Measurements from ENCODE around the gene AAMP. TPM values are rescaled to one million over a fixed set of nuclear protein-coding genes. Genes with fewer than 3 reads are reported as not detected.

The AAMP gene
- total and polyA plus RNA-seq, 4 donors: 63.6 to 116 (median 74.6) TPM

DNA sequence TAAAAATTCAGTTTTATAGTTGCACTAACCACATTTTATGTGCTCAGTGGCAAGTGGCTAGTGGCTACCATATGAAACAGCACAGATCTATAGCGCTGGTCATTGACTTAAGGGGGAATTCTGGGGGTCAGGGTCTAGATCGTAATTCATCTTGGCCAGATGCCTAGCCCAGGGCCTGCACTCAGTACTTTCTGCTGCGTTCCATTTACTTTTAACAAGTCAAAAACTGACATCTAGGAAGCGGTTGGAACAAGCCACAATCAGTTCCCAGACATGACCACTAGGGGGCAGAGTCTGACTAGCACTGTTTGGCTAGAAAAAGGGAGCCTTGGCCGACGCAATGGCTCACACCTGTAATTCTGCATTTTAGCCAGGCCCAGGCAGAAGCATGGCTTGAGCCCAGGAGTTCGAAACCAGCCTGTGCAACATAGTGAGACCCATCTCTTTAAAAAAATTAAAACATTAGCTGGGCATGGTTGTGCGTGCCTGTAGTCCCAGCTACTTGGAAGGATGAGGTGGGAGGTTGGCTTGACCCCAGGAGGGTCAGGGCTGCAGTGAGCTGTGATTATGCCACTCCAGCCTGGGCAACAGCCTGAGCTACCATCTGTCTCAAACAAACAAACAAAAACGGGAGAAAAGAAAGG lies 31.4 kb upstream of the AAMP start (continued):
- TF ChIP-seq, protein P1, sequence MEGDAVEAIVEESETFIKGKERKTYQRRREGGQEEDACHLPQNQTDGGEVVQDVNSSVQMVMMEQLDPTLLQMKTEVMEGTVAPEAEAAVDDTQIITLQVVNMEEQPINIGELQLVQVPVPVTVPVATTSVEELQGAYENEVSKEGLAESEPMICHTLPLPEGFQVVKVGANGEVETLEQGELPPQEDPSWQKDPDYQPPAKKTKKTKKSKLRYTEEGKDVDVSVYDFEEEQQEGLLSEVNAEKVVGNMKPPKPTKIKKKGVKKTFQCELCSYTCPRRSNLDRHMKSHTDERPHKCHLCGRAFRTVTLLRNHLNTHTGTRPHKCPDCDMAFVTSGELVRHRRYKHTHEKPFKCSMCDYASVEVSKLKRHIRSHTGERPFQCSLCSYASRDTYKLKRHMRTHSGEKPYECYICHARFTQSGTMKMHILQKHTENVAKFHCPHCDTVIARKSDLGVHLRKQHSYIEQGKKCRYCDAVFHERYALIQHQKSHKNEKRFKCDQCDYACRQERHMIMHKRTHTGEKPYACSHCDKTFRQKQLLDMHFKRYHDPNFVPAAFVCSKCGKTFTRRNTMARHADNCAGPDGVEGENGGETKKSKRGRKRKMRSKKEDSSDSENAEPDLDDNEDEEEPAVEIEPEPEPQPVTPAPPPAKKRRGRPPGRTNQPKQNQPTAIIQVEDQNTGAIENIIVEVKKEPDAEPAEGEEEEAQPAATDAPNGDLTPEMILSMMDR (IDR thresholded peaks at IDR 0.05; ENCODE audit: low read depth, low read length, missing input control): peak; percentile 98
- no peak for TF ChIP-seq HNF4G (IDR thresholded peaks at IDR 0.05)
- TF ChIP-seq, protein P2, sequence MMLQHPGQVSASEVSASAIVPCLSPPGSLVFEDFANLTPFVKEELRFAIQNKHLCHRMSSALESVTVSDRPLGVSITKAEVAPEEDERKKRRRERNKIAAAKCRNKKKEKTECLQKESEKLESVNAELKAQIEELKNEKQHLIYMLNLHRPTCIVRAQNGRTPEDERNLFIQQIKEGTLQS (IDR thresholded peaks at IDR 0.05): peak; percentile 50

DNA sequence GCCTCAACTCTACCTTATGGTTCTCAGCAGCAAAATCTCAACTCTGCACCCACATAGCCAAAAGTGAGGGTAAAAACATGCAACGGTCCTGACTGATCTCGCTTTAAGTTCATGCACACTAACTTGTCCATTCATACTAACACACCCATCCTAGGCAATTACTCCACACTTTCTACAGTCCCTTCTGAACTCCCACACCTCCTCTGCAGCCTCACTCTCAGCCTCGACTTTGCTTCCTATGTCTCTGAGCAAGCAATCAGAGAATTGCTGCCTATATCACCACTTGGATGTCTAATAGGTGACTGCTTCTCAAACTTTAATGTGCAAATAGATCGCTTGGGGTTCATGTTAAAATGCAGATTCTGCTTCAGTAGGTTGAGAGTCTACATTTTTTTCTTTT lies 30.2 kb upstream of the AAMP start:
- Histone ChIP-seq H3K27ac (ENCODE audit: low read depth in 1 of 2, low read length in 2 of 2) (no peak overlapping the region), H3K27me3 (ENCODE audit: control insufficient read depth in 4 of 4, insufficient read depth in 4 of 4, low read length in 3 of 4) (no peaks in the 10 kb centered on the region), H3K36me3 (ENCODE audit: control insufficient read depth in 4 of 4, insufficient read depth in 3 of 4, low read depth in 1 of 4, low read length in 3 of 4) (no peaks in the 10 kb centered on the region), H3K4me3 (ENCODE audit: low read depth in 1 of 3, low read length in 3 of 3) (no peak overlapping the region), H3K9ac (ENCODE audit: low read depth in 1 of 2, low read length in 2 of 2) (no peak overlapping the region), H3K4me1 (ENCODE audit: control insufficient read depth in 4 of 4, insufficient read depth in 4 of 4, low read length in 3 of 4) (peaks cover 0 to 3% (median 2%) of the 10 kb centered on the region in 4 donors), H3K9me3 (ENCODE audit: control insufficient read depth in 4 of 4, low read length in 3 of 4) (no peaks in the 10 kb centered on the region)
- WGBS: 83% methylated on average over 4 of the region's 4 CpGs
- no peak for TF ChIP-seq RXRA (IDR thresholded peaks at IDR 0.05)
- TF ChIP-seq GABPA (IDR thresholded peaks at IDR 0.05 in 1 of 2, conservative IDR thresholded peaks at IDR 0.05 in 1 of 2): no peak
- TF ChIP-seq NR2F2 (IDR thresholded peaks at IDR 0.05): no peak
- TF ChIP-seq, protein P1 (IDR thresholded peaks at IDR 0.05; ENCODE audit: low read depth, low read length, missing input control): no peak
- TF ChIP-seq HNF4A (conservative IDR thresholded peaks at IDR 0.05): no peak
- TF ChIP-seq FOXA2 (IDR thresholded peaks at IDR 0.05): no peak
- TF ChIP-seq JUND (IDR thresholded peaks at IDR 0.05): no peak
- no peak for TF ChIP-seq RAD21 (IDR thresholded peaks at IDR 0.05)
- no peak for DNase-seq (ENCODE audit: low spot score)

DNA sequence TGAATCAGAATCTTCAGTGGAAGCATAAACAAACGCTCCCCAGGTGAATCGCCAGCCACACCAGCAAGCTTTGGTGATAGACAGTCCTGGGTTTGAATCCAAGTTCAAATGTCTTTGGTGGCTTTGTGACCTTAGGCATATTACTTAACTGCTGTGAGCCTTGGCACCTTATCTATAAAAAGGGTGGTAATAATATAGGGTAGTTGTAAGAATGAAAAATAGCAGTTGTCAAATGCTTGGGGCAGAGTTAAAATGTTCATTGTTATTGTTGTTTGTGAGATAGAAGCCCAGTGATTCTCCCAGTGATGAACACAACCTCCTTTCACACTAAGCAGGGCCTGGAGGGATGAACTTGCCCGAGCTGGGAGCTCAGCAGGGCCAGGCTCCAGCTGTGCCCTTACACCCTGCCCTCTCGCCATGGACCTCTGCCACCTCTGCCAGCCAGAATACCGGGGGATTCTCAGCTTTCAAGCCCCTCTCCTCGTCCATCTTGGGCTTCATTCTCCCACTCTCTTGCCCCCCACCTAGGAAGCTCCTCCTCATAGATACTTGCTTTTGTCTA lies 28.5 kb upstream of the AAMP start:
- peaks cover 0 to 11% (median 6%) of the 10 kb centered on the region in 4 donors for H3K4me1 ChIP-seq (ENCODE audit: control insufficient read depth in 4 of 4, insufficient read depth in 4 of 4, low read length in 3 of 4)
- DNase-seq (ENCODE audit: low spot score): no peak
- no peaks in the 10 kb centered on the region for H3K9me3 ChIP-seq (ENCODE audit: control insufficient read depth in 4 of 4, low read length in 3 of 4)
- no peak overlapping the region for H3K4me3 ChIP-seq (ENCODE audit: low read depth in 1 of 3, low read length in 3 of 3)
- H3K9ac ChIP-seq (ENCODE audit: low read depth in 1 of 2, low read length in 2 of 2): no peak overlapping the region
- WGBS: 80% methylated on average over 6 of the region's 6 CpGs
- no peaks in the 10 kb centered on the region for H3K27me3 ChIP-seq (ENCODE audit: control insufficient read depth in 4 of 4, insufficient read depth in 4 of 4, low read length in 3 of 4)
- H3K36me3 ChIP-seq (ENCODE audit: control insufficient read depth in 4 of 4, insufficient read depth in 3 of 4, low read depth in 1 of 4, low read length in 3 of 4): no peaks in the 10 kb centered on the region
- no peak overlapping the region for H3K27ac ChIP-seq (ENCODE audit: low read depth in 1 of 2, low read length in 2 of 2)
- TF ChIP-seq JUND (IDR thresholded peaks at IDR 0.05) (no peak), EGR1 (IDR thresholded peaks at IDR 0.05; ENCODE audit: low read depth in 2 of 2) (no peak), RXRA (IDR thresholded peaks at IDR 0.05) (no peak), HNF4A (conservative IDR thresholded peaks at IDR 0.05) (no peak), SP1 (IDR thresholded peaks at IDR 0.05) (no peak), FOXA1 (IDR thresholded peaks at IDR 0.05) (no peak)
- TF ChIP-seq, protein P1 (IDR thresholded peaks at IDR 0.05; ENCODE audit: low read depth, low read length, missing input control): no peak
- TF ChIP-seq, protein P2 (IDR thresholded peaks at IDR 0.05): no peak
- TF ChIP-seq, protein P3, sequence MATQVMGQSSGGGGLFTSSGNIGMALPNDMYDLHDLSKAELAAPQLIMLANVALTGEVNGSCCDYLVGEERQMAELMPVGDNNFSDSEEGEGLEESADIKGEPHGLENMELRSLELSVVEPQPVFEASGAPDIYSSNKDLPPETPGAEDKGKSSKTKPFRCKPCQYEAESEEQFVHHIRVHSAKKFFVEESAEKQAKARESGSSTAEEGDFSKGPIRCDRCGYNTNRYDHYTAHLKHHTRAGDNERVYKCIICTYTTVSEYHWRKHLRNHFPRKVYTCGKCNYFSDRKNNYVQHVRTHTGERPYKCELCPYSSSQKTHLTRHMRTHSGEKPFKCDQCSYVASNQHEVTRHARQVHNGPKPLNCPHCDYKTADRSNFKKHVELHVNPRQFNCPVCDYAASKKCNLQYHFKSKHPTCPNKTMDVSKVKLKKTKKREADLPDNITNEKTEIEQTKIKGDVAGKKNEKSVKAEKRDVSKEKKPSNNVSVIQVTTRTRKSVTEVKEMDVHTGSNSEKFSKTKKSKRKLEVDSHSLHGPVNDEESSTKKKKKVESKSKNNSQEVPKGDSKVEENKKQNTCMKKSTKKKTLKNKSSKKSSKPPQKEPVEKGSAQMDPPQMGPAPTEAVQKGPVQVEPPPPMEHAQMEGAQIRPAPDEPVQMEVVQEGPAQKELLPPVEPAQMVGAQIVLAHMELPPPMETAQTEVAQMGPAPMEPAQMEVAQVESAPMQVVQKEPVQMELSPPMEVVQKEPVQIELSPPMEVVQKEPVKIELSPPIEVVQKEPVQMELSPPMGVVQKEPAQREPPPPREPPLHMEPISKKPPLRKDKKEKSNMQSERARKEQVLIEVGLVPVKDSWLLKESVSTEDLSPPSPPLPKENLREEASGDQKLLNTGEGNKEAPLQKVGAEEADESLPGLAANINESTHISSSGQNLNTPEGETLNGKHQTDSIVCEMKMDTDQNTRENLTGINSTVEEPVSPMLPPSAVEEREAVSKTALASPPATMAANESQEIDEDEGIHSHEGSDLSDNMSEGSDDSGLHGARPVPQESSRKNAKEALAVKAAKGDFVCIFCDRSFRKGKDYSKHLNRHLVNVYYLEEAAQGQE (IDR thresholded peaks at IDR 0.05): no peak
- TF ChIP-seq, protein P4, sequence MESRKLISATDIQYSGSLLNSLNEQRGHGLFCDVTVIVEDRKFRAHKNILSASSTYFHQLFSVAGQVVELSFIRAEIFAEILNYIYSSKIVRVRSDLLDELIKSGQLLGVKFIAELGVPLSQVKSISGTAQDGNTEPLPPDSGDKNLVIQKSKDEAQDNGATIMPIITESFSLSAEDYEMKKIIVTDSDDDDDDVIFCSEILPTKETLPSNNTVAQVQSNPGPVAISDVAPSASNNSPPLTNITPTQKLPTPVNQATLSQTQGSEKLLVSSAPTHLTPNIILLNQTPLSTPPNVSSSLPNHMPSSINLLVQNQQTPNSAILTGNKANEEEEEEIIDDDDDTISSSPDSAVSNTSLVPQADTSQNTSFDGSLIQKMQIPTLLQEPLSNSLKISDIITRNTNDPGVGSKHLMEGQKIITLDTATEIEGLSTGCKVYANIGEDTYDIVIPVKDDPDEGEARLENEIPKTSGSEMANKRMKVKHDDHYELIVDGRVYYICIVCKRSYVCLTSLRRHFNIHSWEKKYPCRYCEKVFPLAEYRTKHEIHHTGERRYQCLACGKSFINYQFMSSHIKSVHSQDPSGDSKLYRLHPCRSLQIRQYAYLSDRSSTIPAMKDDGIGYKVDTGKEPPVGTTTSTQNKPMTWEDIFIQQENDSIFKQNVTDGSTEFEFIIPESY (IDR thresholded peaks at IDR 0.05): no peak
